Activated effector memory CD4-positive, alpha-beta T cell treated with Interleukin-2 at 50 U/mL for 16 hours (primary cell): ENCODE results near the gene JSRP1.

Experiments used
- DNase-seq: peaks from one replicate; pipeline ENCODE4 v3.0.0-alpha.2; 2020

The JSRP1 gene

GRCh38 chr19:2261438-2262172 lies 5.4 kb upstream of the JSRP1 start:
- peak; percentile 42 for DNase-seq

- no peak for DNase-seq
These were observed 4.2 kb upstream of the JSRP1 start for GRCh38 chr19:2260341-2260805.

DNA sequence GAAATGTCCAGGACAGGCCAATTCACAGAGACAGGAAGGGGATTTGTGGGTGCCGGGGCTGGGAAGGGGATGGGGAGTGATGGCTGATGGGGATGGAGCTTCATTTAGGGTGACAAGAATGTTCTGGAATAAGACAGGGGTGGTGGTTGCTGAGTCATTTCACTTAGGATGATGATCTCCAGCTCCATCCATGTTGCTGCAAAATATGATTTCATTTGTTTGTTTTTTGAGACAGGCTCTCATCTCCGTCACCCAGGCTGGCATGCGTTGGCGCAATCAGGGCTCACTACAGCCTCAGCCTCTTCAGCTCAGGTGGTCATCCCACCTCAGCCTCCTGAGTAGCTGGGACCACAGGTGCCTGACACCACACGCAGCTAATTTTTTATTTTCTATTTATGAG lies 3.1 kb upstream of the JSRP1 start:
- no peak for DNase-seq

DNA sequence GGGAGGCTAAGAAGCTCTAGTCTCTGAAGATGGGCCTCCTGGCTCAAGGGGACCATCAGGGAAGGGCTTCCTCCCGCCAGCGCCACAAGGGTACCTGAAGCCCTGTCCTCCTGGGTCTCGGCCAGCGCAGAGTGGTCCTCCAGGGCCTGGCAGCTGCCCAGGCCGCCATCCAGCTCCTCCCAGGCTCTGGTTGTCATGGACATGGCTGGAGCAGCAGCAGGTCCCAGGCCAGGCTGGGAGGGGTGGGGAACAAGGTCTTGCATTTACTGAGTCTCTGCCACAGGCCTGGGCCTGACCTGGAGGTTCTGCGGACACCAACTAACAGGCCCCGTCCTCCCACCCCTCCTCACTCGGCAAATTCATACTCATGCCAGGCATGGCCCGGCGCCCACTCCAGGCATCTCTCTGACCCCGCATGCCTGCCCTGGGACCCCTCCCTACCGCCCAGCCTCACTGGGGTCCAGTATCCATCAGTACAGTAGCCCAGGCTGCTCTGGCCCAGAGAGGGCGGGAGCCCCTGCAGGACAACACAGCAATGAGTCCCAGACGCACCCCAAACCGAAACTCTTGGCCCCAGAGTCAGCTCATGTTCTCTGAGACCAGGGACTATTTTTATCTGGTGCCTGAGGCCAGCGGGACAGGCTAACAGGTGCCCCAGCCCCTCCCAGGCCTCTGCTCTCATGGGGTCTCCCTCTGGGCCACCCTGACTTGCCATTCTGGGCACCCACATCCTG lies 938 bp downstream of the JSRP1 start:
- no peak for DNase-seq

DNA sequence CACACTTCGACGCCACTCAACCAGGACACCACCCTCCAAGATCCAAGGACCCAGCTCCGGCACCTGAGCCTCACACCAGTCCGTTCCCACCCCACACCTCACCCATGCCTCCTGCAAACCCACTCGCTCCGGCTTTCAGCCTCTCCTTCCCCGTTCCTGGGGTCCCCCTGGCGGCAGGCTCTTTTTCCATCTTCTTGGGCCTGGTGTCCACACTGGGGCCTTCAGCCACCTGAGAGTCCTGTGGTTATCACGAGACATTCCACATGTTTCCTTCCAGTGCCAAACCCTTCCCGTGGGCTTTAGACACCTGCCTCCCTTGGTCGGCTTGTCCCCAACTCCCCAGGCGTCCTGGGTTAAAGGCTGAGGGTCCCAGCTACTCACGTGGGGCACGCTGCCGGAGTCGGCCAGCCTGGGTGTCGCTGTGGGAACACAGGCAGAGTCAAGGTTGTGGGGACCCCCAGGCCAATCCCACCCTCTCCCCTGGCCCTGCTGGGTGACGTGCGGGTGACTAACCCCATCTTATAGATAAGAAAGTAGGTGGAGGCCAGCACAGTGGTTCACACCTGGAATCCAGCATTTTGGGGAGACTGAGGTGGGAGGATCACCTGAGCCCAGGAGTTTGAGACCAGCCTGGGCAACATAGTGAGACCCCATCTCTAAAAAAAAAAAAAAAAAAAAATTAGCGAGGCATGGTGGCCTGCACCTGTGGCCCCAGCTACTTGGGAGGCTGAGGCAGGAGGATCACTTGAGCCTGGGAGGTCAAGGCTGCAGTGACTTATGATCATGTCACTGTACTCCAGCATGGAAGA lies 1.9 kb downstream of the JSRP1 start:
- DNase-seq, result no peak

DNA sequence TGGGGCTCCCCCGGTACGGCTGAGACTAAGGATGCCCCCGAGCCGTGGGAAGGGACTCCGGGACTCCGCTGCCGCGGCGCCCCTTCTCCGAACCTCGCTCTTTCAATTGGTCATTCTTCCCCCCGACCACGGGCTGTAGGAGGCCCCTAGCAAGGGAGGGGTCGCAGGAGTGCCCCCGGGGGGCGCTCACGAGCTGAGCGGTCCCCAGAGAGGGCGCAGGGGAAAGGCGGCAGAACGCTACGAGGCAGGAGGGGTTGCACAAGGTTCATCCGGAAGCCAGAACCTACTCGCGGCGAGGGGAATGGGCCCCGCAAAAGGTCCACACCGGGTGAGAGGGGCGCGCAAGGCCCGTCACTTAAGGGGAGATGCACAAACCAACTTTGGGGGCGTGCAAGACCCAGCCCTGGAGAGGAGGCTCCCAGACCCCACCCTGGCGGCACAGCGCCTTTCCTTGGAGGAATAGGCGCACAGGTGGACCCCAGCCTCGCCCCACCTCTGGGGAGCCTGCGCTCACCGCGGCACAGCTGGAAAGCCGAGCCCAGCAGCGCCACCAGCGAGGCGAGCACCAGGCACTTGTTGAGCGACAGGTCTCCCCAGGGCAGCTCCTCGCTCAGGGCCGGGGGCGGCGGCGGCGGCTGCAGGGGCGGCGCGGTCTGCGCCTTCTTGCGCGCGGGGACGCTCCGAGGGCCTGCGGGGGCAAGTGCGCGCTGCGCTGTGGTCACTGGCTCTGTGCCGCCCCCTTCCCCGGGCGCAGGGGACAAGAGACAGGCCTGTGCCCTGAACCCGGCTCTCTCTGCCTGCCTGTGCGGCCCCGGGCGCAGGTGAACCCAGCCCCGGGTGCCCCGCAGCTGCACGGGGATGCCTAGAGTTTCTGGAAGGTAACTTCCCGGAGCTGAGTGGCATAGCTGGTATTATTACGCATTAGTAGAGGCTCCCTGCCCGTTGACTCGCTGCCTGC lies 2.8 kb downstream of the JSRP1 start:
- peak; percentile 43 for DNase-seq

DNA sequence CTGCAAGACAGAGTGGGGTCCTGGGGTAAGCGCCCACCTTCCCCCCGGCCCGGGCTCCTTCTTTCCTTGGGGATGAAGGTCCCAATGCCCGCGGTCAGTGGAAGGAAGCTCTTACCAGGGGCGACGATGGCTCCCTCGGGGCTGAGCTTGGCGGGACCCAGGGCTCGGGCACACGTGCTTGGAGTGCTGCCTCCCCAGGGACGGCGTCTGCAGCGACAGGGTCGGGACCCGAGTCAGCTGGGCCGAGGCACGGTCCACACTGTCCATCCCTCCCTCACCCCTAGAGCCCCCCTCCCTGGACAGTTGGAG lies 3.5 kb downstream of the JSRP1 start:
- DNase-seq, result no peak

DNA sequence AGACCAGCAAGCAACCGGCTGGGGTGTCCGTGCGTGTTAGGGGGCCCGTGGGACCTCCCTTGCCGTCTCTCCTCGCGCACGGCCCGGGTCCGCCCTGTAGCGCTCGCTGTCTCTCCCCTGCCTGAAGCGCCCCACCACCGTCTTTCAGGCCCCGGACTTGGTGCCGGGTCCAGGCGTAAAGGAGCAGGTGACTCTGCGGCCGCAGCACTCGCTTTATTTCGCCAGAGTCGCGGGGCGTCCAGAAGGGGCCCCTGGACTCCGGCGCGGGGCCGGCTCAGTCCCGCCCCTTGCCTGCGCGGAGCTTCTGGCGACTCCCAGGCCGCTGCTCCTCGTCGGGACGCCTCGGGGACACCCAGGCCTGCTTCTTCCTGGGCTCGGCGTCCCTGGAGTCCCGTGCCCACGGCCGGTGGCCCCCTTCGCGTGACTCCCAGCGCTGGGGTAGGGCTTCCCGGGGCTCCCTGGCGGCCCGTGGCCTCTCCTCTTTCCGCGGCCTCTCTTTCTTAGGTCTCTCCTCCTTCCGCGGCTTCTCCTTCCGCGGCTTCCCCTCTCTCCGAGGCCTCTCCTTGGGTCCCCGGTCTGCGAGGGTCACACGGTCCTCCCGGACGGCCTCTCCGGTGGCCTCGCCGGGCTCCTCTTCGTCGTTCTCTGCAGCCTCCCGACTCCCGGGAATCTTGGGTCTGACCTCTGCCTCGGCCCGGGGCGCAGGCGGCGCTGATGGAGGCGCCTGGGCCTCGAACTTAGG lies 4.0 kb downstream of the JSRP1 start:
- DNase-seq, result no peak

- no peak for DNase-seq
These were observed 4.8 kb downstream of the JSRP1 start for GRCh38 chr19:2251106-2252054.

GRCh38 chr19:2250766-2251105 lies 5.5 kb downstream of the JSRP1 start:
- DNase-seq, result no peak

- DNase-seq, result no peak
These were observed 6.1 kb downstream of the JSRP1 start for GRCh38 chr19:2249880-2250765.

DNA sequence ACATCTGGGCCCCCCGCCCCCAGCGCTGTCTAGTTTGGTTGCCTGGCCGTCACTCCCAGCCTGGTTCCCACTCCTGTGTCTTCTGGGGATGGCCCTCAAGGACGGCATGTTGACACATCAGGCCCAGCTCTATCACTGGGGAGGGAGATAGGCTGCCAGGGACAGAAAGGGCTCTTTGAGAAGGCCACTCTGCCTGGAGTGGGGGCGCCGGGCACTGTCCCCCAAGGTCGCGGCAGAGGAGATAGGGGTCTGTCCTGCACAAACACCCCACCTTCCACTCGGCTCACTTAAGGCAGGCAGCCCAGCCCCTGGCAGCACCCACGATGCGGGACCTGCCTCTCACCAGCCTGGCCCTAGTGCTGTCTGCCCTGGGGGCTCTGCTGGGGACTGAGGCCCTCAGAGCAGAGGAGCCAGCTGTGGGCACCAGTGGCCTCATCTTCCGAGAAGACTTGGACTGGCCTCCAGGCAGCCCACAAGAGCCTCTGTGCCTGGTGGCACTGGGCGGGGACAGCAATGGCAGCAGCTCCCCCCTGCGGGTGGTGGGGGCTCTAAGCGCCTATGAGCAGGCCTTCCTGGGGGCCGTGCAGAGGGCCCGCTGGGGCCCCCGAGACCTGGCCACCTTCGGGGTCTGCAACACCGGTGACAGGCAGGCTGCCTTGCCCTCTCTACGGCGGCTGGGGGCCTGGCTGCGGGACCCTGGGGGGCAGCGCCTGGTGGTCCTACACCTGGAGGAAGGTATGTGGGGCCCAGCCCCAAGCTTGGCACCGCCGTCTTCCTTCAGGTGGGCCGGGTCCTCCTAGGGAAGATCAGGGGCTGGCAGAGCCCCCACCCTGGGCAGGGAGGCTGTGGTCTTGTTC lies 7.0 kb downstream of the JSRP1 start, which contains the start of gene AMH:
Gene AMH, plus strand, starts transcription at position 314 of the 857 bp plus-strand sequence. Its CDS starts 10 bp downstream, at position 324.
- DNase-seq, result no peak

- no peak for DNase-seq
These were observed 7.8 kb downstream of the JSRP1 start for GRCh38 chr19:2248136-2249009.

GRCh38 chr19:2247433-2248101 lies 8.7 kb downstream of the JSRP1 start:
- no peak for DNase-seq

GRCh38 chr19:2246801-2247361 lies 9.3 kb downstream of the JSRP1 start:
- DNase-seq, result no peak

DNA sequence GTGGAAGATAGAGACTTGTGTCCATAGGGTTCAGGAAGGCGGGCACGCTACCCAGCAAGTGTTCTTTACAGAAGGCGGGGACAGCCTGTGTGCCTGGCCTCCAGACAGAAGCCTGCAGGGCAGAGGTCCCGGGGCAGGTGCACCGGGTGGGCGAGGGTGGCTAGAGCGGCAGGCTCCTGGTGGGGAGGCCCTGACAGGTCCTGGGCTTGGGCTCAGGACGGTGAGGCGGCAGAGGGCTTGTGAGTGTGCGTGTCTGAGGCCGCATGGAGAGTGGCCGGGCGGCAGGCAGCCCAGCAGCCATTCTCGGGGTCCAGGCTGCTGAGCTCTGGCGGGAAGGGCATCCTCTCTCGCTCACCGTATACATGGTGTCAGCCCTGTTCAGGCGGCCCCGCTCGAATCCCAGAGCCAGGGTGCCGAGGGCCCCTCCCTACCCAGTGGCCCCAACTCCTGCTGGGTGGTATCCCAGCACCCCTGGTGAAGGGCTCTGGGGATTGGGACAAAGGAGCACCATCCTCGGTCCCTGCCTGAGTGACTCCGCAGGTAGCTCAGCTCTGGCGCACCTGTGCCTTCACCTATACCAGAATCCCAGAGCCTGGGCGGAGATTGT lies 10.1 kb downstream of the JSRP1 start:
- DNase-seq, result no peak
